SK-N-SH (cell line): ENCODE measurements around the gene NECTIN3. TPM values are rescaled to one million over a fixed set of nuclear protein-coding genes. Genes with fewer than 3 reads are reported as not detected.

Experiments used
- CTCF ChIA-PET: fragments of 300-600, 350-600 bp; formaldehyde crosslinking; extraction: SDS; loops from one replicate; lab custom pipeline; 2021; lab: Yijun Ruan, JAX
- POLR2A ChIA-PET: fragments of 350-600 bp; sonication (Branson Sonifier 250); formaldehyde crosslinking; extraction: SDS; loops from one replicate; lab custom pipeline; 2020; ENCODE audit warnings: antibody characterized with exemption, inconsistent platforms; lab: Yijun Ruan, JAX
- DNase-seq: peaks from one replicate; pipeline ENCODE4 v3.0.0; 2012
- H2AFZ ChIP-seq: fragments of 200-600 bp; sonication (generic); 2 replicates; pipeline ENCODE4 v1.8.1; 2016; ENCODE audit warnings: antibody characterized with exemption, mild to moderate bottlenecking, low read depth
- H3F3A ChIP-seq: fragments of 200-600 bp; sonication (generic); replicated peaks from 2 replicates; pipeline ENCODE3; 2016; ENCODE audit warnings: antibody characterized with exemption, mild to moderate bottlenecking; ENCODE audit not compliant: insufficient read depth
- H3K27ac ChIP-seq, 2 experiments: fragments of 200-500 bp in 1 of 2; fragments of 200-600 bp in 1 of 2; sonication (Bioruptor generic) in 1 of 2; sonication (generic), shearing (Covaris generic) in 1 of 2; 2 replicates each; pipeline versions ENCODE4 v1.5.1 to v1.6.1; 2014 to 2016; ENCODE audit warnings: low read depth in 2 of 2, inconsistent platforms in 1 of 2, low read length in 1 of 2, mild to moderate bottlenecking in 1 of 2, mixed read lengths in 1 of 2
- H3K27me3 ChIP-seq: fragments of 200-600 bp; sonication (generic), shearing (Covaris generic); 2 replicates; pipeline ENCODE4 v1.6.1; 2016; ENCODE audit warnings: mixed run types; ENCODE audit not compliant: insufficient read depth
- H3K36me3 ChIP-seq, 2 experiments: fragments of 200-500 bp in 1 of 2; fragments of 200-600 bp in 1 of 2; sonication (Bioruptor generic) in 1 of 2; sonication (generic) in 1 of 2; replicated peaks in 1 of 2; 2 replicates each; pipeline versions ENCODE3 to v1.5.1; 2014 to 2016; ENCODE audit warnings: low read length in 1 of 2, mild to moderate bottlenecking in 1 of 2; ENCODE audit not compliant: insufficient read depth in 2 of 2, control insufficient read depth in 1 of 2
- H3K4me1 ChIP-seq, 2 experiments: fragments of 200-500 bp in 1 of 2; fragments of 200-600 bp in 1 of 2; sonication (Bioruptor generic) in 1 of 2; sonication (generic), shearing (Covaris generic) in 1 of 2; 2 replicates each; pipeline versions ENCODE4 v1.5.1 to v1.6.1; 2014 to 2016; ENCODE audit warnings: low read depth in 1 of 2, low read length in 1 of 2, mixed run types in 1 of 2; ENCODE audit not compliant: insufficient read depth in 2 of 2, control insufficient read depth in 1 of 2
- H3K4me2 ChIP-seq: fragments of 200-600 bp; sonication (generic), shearing (Covaris generic); 2 replicates; pipeline ENCODE4 v1.6.1; 2017; ENCODE audit warnings: mixed run types
- H3K4me3 ChIP-seq, 2 experiments: fragments of 200-500 bp in 1 of 2; fragments of 200-600 bp in 1 of 2; sonication (Bioruptor generic) in 1 of 2; sonication (generic), shearing (Covaris generic) in 1 of 2; 2 replicates each; pipeline versions ENCODE4 v1.5.1 to v1.8.1; 2014 to 2016; ENCODE audit warnings: low read depth in 2 of 2, inconsistent platforms in 1 of 2, low read length in 1 of 2, mild to moderate bottlenecking in 1 of 2, mixed read lengths in 1 of 2, moderate library complexity in 1 of 2
- H3K79me2 ChIP-seq: fragments of 200-600 bp; sonication (generic); 2 replicates; pipeline ENCODE4 v1.8.1; 2017; ENCODE audit warnings: mild to moderate bottlenecking; ENCODE audit not compliant: insufficient read depth
- H3K9ac ChIP-seq: fragments of 200-600 bp; sonication (generic); 2 replicates; pipeline ENCODE4 v1.6.1; 2017; ENCODE audit warnings: mixed run types
- H3K9me2 ChIP-seq: fragments of 200-600 bp; sonication (generic); 2 replicates; pipeline ENCODE4 v1.6.1; 2017; ENCODE audit warnings: mixed run types
- H3K9me3 ChIP-seq: fragments of 200-600 bp; sonication (generic); 2 replicates; pipeline ENCODE4 v1.6.1; 2017; ENCODE audit warnings: mixed run types, mild to moderate bottlenecking, moderate library complexity
- H4K20me1 ChIP-seq: fragments of 200-600 bp; sonication (generic); 2 replicates; pipeline ENCODE4 v1.6.1; 2017; ENCODE audit warnings: mild to moderate bottlenecking, mixed run types; ENCODE audit not compliant: insufficient read depth
- MEF2A ChIP-seq: IDR thresholded peaks from 2 replicates; pipeline ENCODE4 v1.4.0; 2012; ENCODE audit warnings: low read depth, borderline replicate concordance
- NRF1 ChIP-seq: IDR thresholded peaks from 2 replicates; pipeline ENCODE4 v1.6.1; 2012; ENCODE audit warnings: low read depth, mild to moderate bottlenecking, low read length
- POLR2AphosphoS5 ChIP-seq: IDR thresholded peaks from 2 replicates; pipeline ENCODE4 v1.6.1; 2012; ENCODE audit warnings: low read depth, low read length
- RAD21 ChIP-seq: IDR thresholded peaks from 2 replicates; pipeline ENCODE4 v1.6.1; 2012; ENCODE audit warnings: mild to moderate bottlenecking, low read length
- RCOR1 ChIP-seq: fragments of 150-350 bp; IDR thresholded peaks from 2 replicates; pipeline ENCODE4 v1.6.1; 2017; ENCODE audit warnings: antibody characterized with exemption, low read length
- REST ChIP-seq: IDR thresholded peaks from 2 replicates; pipeline ENCODE4 v1.6.1; 2012; ENCODE audit warnings: mild to moderate bottlenecking, low read depth, low read length, moderate library complexity
- TEAD4 ChIP-seq: IDR thresholded peaks from 2 replicates; pipeline ENCODE4 v1.4.0; 2012; ENCODE audit warnings: mild to moderate bottlenecking, borderline replicate concordance; ENCODE audit not compliant: insufficient read depth
- USF2 ChIP-seq: fragments of 150-350 bp; IDR thresholded peaks from 2 replicates; pipeline ENCODE4 v1.6.1; 2017; ENCODE audit warnings: antibody characterized with exemption, low read length, low read depth, borderline replicate concordance
- WGBS: methylation state at CpG from one replicate; pipeline ENCODE4 v1.1.6; 2017; ENCODE audit warnings: low lambda C conversion rate; 5-methylcytosine and 5-hydroxymethylcytosine counted together
- polyA plus RNA-seq, 3 experiments: library from polyadenylated mRNA; depleted of rRNA; stranded (reverse); fragments of >200 nt; gene quantifications; 2 replicates each; pipeline ENCODE4 v1.2.3, GENCODE V29; 2012

The NECTIN3 gene
- polyA plus RNA-seq, 1 of the 3 experiments (the other 2 are of a cell fraction), result 8.9 TPM

- no peak overlapping the region for H3K27ac ChIP-seq
Observed at GRCh38 chr3:111031538-111031937, 40.1 kb upstream of the NECTIN3 start.

GRCh38 chr3:111032677-111033076 lies 38.9 kb upstream of the NECTIN3 start:
- TF ChIP-seq TEAD4 (no peak), RCOR1 (no peak), REST (no peak), POLR2AphosphoS5 (no peak), RAD21 (no peak), USF2 (no peak), MEF2A (no peak)
- DNase-seq, result no peak
- no peak overlapping the region for H3K27ac ChIP-seq
- 91% methylated on average over 3 of the region's 3 CpGs for WGBS
- CTCF ChIA-PET, result no interaction called here
- H3K4me1 ChIP-seq, result no peaks in the 10 kb centered on the region; a peak in 2 of 4 replicates
- 0 out of 2 replicates have a peak, but pooled peaks cover 6% of the 10 kb centered on the region for H3K9me3 ChIP-seq
- H4K20me1 ChIP-seq, result no peaks in the 10 kb centered on the region
- POLR2A ChIA-PET, result no interaction called here
- no peak overlapping the region for H2AFZ ChIP-seq
- H3K36me3 ChIP-seq, result peaks cover 0 to under 1% of the 10 kb centered on the region in 2 experiments
- no peaks in the 10 kb centered on the region for H3K9me2 ChIP-seq
- H3K27me3 ChIP-seq, result no peaks in the 10 kb centered on the region
- no peak overlapping the region for H3K4me3 ChIP-seq
- H3K79me2 ChIP-seq, result no peaks in the 10 kb centered on the region
- no peak overlapping the region for H3K9ac ChIP-seq
- H3K4me2 ChIP-seq, result no peak overlapping the region
- no peaks in the 10 kb centered on the region for H3F3A ChIP-seq

More at GRCh38 chr3:111031538-111031937, 40.1 kb upstream of the NECTIN3 start:
- WGBS, result 87% methylated on average over 2 of the region's 2 CpGs
- Histone ChIP-seq H4K20me1 (no peaks in the 10 kb centered on the region), H3K9me3 (0 out of 2 replicates have a peak, but pooled peaks cover under 1% of the 10 kb centered on the region), H3K4me1 (no peaks in the 10 kb centered on the region; a peak in 2 of 4 replicates), H3K79me2 (no peaks in the 10 kb centered on the region), H3K4me3 (no peak overlapping the region), H3K4me2 (no peak overlapping the region), H3K36me3 (no peaks in the 10 kb centered on the region), H3K9ac (no peak overlapping the region), H3K27me3 (no peaks in the 10 kb centered on the region), H3K9me2 (no peaks in the 10 kb centered on the region), H3F3A (no peaks in the 10 kb centered on the region), H2AFZ (no peak overlapping the region)
- TF ChIP-seq NRF1 (no peak), POLR2AphosphoS5 (no peak)
- POLR2A ChIA-PET, result no interaction called here
- CTCF ChIA-PET, result no interaction called here
- DNase-seq, result no peak
